GM10248 (cell line): Measurements from ENCODE around the gene GORASP2.

ENCODE experiments used
- CTCF ChIA-PET: fragments of 300-600 bp; sonication (Branson Sonifier 250); formaldehyde crosslinking; extraction: SDS; loops from one replicate; lab custom pipeline; 2021; ENCODE audit warnings: antibody characterized with exemption; lab: Yijun Ruan, JAX
- POLR2A ChIA-PET: fragments of 350-650 bp; sonication (Branson Sonifier 250); formaldehyde crosslinking; extraction: SDS; loops from one replicate; lab custom pipeline; 2020; ENCODE audit warnings: antibody characterized with exemption; lab: Yijun Ruan, JAX
- DNase-seq: peaks from one replicate; pipeline ENCODE4 v3.0.0; 2012; ENCODE audit errors: extremely low spot score
- TF ChIP-seq, protein P1 (sequence below): IDR thresholded peaks from 2 replicates; pipeline ENCODE4 v1.5.1; 2012; ENCODE audit warnings: mild to moderate bottlenecking, low read depth; ENCODE audit errors: extremely low read depth, missing control alignments, control extremely low read depth

Gene GORASP2

DNA sequence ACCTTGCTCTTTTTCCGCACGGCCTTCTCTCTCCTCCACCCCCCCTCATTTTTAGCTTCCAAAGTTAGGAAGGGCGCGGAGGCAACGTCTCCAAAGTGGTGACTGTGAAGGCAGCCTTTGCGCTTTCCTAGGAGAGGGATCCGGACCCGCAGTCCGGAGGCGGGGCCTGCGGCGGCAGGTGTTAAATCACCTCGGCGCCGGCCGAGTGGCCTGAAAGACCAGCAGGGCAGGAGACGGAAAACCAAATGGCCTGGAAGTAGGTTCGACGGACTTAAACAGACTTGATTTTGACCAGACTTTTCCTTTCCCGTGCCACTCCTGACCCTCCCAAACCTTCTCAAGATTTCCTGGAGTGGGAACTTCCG lies 615 bp downstream of the GORASP2 start:
- TF ChIP-seq, protein P1, sequence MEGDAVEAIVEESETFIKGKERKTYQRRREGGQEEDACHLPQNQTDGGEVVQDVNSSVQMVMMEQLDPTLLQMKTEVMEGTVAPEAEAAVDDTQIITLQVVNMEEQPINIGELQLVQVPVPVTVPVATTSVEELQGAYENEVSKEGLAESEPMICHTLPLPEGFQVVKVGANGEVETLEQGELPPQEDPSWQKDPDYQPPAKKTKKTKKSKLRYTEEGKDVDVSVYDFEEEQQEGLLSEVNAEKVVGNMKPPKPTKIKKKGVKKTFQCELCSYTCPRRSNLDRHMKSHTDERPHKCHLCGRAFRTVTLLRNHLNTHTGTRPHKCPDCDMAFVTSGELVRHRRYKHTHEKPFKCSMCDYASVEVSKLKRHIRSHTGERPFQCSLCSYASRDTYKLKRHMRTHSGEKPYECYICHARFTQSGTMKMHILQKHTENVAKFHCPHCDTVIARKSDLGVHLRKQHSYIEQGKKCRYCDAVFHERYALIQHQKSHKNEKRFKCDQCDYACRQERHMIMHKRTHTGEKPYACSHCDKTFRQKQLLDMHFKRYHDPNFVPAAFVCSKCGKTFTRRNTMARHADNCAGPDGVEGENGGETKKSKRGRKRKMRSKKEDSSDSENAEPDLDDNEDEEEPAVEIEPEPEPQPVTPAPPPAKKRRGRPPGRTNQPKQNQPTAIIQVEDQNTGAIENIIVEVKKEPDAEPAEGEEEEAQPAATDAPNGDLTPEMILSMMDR: no peak
- ChIA-PET CTCF (interaction anchor here (0.7 to 3.9 kb wide), 29 partner anchors 10 to 1173 kb away, joined by 3 to 59 read pairs (median 5); partner anchors contain the start of genes DCAF17, DLX2 and METTL8), POLR2A (interaction anchor here (0.5 to 1.7 kb wide), 4 partner anchors 40 to 1395 kb away, joined by 3 to 5 read pairs (median 4); partner anchors contain the start of gene DYNC1I2)
- DNase-seq: peak; percentile 50

DNA sequence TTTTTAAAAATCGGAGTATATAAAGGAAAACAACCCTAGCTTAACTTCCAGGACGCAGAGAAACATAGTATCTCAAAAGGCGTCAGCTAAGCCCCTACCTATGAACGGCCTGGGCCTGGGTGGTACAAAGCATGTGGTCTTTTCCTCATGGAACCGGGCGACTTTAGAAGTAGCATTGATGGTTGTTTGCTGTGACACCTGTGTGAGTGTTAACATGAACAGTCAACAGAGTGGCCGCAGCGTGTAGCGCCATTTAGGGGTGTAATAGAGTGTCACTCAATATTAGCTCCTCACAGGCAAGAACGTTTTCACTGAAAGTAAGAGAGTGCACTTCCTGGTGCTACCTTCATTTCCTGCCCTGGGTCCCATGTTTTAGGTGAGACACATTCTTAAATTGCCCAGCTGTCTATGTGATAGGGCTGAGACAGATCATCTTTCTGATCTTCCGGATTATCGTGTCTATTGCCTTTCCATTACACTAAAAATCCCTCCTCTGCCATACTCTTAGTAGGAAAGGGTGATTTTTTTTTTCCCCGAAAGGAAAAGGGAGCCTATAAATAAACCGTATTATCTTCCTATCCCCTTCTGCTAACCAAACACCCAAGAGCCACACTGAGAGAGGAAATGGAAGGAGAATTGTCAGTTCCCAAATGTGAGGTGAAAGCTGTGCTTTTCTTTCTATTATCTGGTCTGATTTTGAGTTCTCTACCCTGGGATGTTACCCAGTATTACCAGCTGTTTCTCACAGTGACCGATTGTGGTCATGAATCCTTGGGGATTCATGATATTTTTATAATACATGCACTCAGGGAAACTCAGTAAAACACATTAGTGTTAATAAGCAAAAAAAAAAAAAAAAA lies 1.3 kb downstream of the GORASP2 start:
- POLR2A ChIA-PET: interaction anchor here (0.5 to 1.7 kb wide), 7 partner anchors 20 to 1396 kb away, joined by 3 to 8 read pairs (median 4); partner anchors contain the start of gene DYNC1I2
- peak; percentile 69 for DNase-seq
- CTCF ChIA-PET: interaction anchor here (0.8 to 3.9 kb wide), 18 partner anchors 9 to 1172 kb away, joined by 3 to 59 read pairs (median 8); partner anchors contain the start of genes DCAF17, DLX2 and METTL8
- TF ChIP-seq, protein P1: peak; percentile 0

DNA sequence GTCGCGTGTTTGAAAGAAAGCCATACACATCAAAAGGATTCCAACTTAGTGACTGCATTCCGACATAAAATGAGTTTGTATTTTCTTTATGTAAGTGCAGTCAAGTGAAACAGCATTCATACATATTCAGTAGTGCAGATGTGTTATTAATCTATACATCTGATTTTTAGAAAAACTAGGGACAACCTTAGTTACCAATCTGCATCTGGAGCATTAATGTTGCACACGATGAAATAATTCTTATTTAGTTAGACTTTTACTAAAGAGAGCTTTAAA lies 1.9 kb downstream of the GORASP2 start:
- no peak for DNase-seq
- ChIA-PET POLR2A (interaction anchor here (0.7 kb wide), 2 partner anchors 19 to 71 kb away, joined by 3 to 8 read pairs; no protein-coding TSS in a partner anchor), CTCF (interaction anchor here (1.5 to 3.9 kb wide), 7 partner anchors 8 to 1171 kb away, joined by 3 to 59 read pairs (median 11); partner anchors contain the start of gene DLX2)
- TF ChIP-seq, protein P1: no peak

DNA sequence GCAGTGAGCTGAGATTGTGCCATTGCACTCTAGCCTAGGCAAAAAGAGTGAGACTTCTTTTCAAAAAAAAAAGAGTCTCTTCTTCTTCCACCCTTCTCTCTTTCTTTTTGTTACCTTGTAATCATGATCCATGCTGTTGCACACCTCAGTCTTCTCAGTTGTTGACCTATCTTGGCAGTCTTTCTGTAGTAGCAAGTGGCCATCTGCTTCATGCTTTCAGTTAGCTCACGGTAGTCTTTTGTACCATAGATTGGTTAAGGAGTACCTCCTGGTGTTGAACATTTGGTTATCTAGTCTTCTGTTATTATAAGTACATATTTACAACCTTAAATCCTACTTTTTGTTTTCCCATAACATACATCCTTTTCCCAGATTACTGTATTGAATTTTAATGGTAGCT lies 3.1 kb downstream of the GORASP2 start:
- DNase-seq: no peak
- POLR2A ChIA-PET: no interaction called here
- CTCF ChIA-PET: interaction anchor here (0.8 to 3.9 kb wide), 4 partner anchors 7 to 24 kb away, joined by 3 to 59 read pairs (median 4); no protein-coding TSS in a partner anchor
- TF ChIP-seq, protein P1: no peak

DNA sequence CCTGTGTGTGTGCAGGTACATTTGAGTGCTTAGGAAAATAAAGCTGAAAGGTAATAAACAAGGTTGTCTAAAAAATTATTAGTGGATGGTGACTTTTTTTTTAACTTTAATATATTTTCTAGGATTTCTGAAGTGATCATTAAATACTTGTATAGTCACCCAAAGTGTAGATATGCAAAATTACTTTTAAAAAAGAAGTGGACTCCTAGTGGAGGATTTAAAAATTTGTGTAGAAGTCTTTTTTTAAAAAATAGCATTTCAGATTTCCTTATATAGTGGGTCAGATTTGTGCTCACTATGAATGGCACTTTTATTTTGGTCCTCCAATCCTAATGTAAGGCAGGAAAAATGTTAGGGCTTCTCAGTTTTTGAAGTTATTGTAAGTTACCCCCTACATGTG lies 3.9 kb downstream of the GORASP2 start:
- ChIA-PET POLR2A (no interaction called here), CTCF (interaction anchor here (1.5 to 1.6 kb wide), 2 partner anchors 12 to 23 kb away, joined by 3 to 4 read pairs; no protein-coding TSS in a partner anchor)
- no peak for DNase-seq
- TF ChIP-seq, protein P1: no peak

DNA sequence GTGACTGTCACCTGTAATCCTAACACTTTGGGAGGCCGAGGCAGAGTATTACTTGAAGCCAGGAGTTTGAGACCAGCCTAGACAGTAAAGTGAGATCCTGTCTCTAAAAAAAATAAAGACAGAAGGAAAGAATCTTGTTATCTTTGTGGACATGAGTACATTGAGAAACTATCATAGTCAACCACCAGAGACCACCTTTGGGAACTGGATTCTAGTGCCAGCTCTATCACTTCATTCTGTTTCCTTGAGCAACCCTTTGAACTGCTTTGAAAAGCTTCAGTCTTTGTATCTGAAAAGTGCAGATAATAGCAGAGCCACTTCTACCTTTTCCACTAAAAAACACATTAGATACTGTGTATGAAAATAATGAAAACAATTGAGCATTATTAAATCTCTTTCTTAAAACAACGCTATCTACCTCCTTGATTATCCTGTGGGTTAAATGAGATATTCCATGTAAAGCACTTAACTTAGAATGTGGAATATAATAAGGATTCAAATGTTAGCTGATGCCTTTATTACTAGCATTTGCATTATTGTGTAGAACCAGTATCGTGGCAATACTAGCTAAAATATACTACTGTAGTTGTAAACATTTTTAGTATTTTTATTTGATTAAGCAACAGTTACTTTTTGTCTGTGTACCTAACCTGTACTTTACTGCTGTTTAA lies 8.8 kb downstream of the GORASP2 start:
- TF ChIP-seq, protein P1: no peak
- CTCF ChIA-PET: interaction anchor here (1.1 to 5.2 kb wide), 3 partner anchors 8 to 12 kb away, joined by 3 to 59 read pairs (median 12); partner anchors contain the start of gene GORASP2
- POLR2A ChIA-PET: no interaction called here
- no peak for DNase-seq
